Activated T-helper 17 cell treated with anti-CD3 and anti-CD28 coated beads, Interleukin-2, amount 50 U/mL, for 72 hours (primary cell): ENCODE measurements around the gene CANT1. TPM values are rescaled to one million over a fixed set of nuclear protein-coding genes. Genes with fewer than 3 reads are reported as not detected.
A peak's percentile ranks its signal among the peaks of the same experiment; 100 is the strongest.
"Not testable (repeated sequence)": the region's sequence is repeated elsewhere in the genome, so short reads cannot be mapped to it uniquely, and the experiment has no call there.

Experiments used
- ATAC-seq: fragments of 150-1000 bp; cut with Tn5 transposase; replicated peaks from 2 replicates; pipeline ENCODE4 v1.10.0; 2021; ENCODE audit warnings: mild to moderate bottlenecking, moderate library complexity
- H3K27ac Mint-ChIP-seq: one replicate; pipeline ENCODE4 v1.8.0; 2022; ENCODE audit warnings: mixed read lengths
- H3K27me3 Mint-ChIP-seq: one replicate; pipeline ENCODE4 v1.8.0; 2022; ENCODE audit warnings: mixed read lengths
- H3K36me3 Mint-ChIP-seq: one replicate; pipeline ENCODE4 v1.8.0; 2022; ENCODE audit warnings: low read depth, mild to moderate bottlenecking, mixed read lengths
- H3K4me1 Mint-ChIP-seq: one replicate; pipeline ENCODE4 v1.8.0; 2022; ENCODE audit warnings: mixed read lengths
- H3K4me3 Mint-ChIP-seq: one replicate; pipeline ENCODE4 v1.8.0; 2022; ENCODE audit warnings: mild to moderate bottlenecking, mixed read lengths
- H3K9me3 Mint-ChIP-seq: one replicate; pipeline ENCODE4 v1.8.0; 2022; ENCODE audit warnings: mixed read lengths
- total RNA-seq, 2 donors: library from RNA; stranded (reverse); gene quantifications; one replicate each; pipeline ENCODE4 v1.2.3, GENCODE V29; 2022

The CANT1 gene
- total RNA-seq, 2 donors from 2014 or later: 67.8 to 73.8 TPM

- no peak for ATAC-seq
- Mint-ChIP-seq H3K4me3 (no peak overlapping the region), H3K27me3 (no peaks in the 10 kb centered on the region), H3K27ac (no peak overlapping the region), H3K4me1 (no peaks in the 10 kb centered on the region), H3K36me3 (no peaks in the 10 kb centered on the region), H3K9me3 (peaks cover 5% of the 10 kb centered on the region)
These were observed 56.9 kb downstream of the CANT1 start for GRCh38 chr17:78952706-78953105.

GRCh38 chr17:78951967-78952551 is 57.5 kb downstream of the CANT1 start:
- ATAC-seq: no peak
- H3K4me1 Mint-ChIP-seq: no peaks in the 10 kb centered on the region

GRCh38 chr17:78950870-78951269 is 58.7 kb downstream of the CANT1 start:
- ATAC-seq: no peak
- no peak overlapping the region for H3K27ac Mint-ChIP-seq

More at GRCh38 chr17:78951967-78952551, 57.5 kb downstream of the CANT1 start:
- no peaks in the 10 kb centered on the region for H3K36me3 Mint-ChIP-seq
- no peak overlapping the region for H3K27ac Mint-ChIP-seq
- peaks cover 5% of the 10 kb centered on the region for H3K9me3 Mint-ChIP-seq
- H3K27me3 Mint-ChIP-seq: no peaks in the 10 kb centered on the region
- H3K4me3 Mint-ChIP-seq: no peak overlapping the region

GRCh38 chr17:78947235-78948149 is 62.1 kb downstream of the CANT1 start:
- no peaks in the 10 kb centered on the region for H3K36me3 Mint-ChIP-seq
- ATAC-seq: peak; percentile 42
- H3K27me3 Mint-ChIP-seq: peaks cover 7% of the 10 kb centered on the region
- peaks cover 5% of the 10 kb centered on the region for H3K9me3 Mint-ChIP-seq
- H3K4me3 Mint-ChIP-seq: no peak overlapping the region
- no peak overlapping the region for H3K27ac Mint-ChIP-seq
- H3K4me1 Mint-ChIP-seq: no peaks in the 10 kb centered on the region

More at GRCh38 chr17:78950870-78951269, 58.7 kb downstream of the CANT1 start:
- H3K36me3 Mint-ChIP-seq: no peaks in the 10 kb centered on the region
- no peaks in the 10 kb centered on the region for H3K4me1 Mint-ChIP-seq
- H3K27me3 Mint-ChIP-seq: no peaks in the 10 kb centered on the region
- H3K4me3 Mint-ChIP-seq: no peak overlapping the region
- peaks cover 5% of the 10 kb centered on the region for H3K9me3 Mint-ChIP-seq

GRCh38 chr17:78946631-78947030 is 62.9 kb downstream of the CANT1 start:
- no peak for ATAC-seq
- no peak overlapping the region for H3K4me3 Mint-ChIP-seq

GRCh38 chr17:78946131-78946530 is 63.4 kb downstream of the CANT1 start:
- ATAC-seq: no peak
- Mint-ChIP-seq H3K9me3 (peaks cover 5% of the 10 kb centered on the region), H3K4me3 (no peak overlapping the region), H3K36me3 (no peaks in the 10 kb centered on the region), H3K4me1 (no peaks in the 10 kb centered on the region), H3K27ac (no peak overlapping the region), H3K27me3 (peaks cover 7% of the 10 kb centered on the region)

More at GRCh38 chr17:78946631-78947030, 62.9 kb downstream of the CANT1 start:
- no peak overlapping the region for H3K27ac Mint-ChIP-seq
- H3K4me1 Mint-ChIP-seq: no peaks in the 10 kb centered on the region
- H3K9me3 Mint-ChIP-seq: peaks cover 5% of the 10 kb centered on the region
- H3K27me3 Mint-ChIP-seq: peaks cover 7% of the 10 kb centered on the region
- no peaks in the 10 kb centered on the region for H3K36me3 Mint-ChIP-seq

- H3K27ac Mint-ChIP-seq, H3K4me1 Mint-ChIP-seq, H3K36me3 Mint-ChIP-seq, H3K4me3 Mint-ChIP-seq, H3K27me3 Mint-ChIP-seq, H3K9me3 Mint-ChIP-seq, ATAC-seq: not testable (repeated sequence)
These were observed 64.1 kb downstream of the CANT1 start for GRCh38 chr17:78945455-78945854.

GRCh38 chr17:78944956-78945355 is 64.6 kb downstream of the CANT1 start:
- no peaks in the 10 kb centered on the region for H3K9me3 Mint-ChIP-seq

GRCh38 chr17:78944026-78944425 is 65.5 kb downstream of the CANT1 start:
- Mint-ChIP-seq H3K27ac (no peak overlapping the region), H3K9me3 (no peaks in the 10 kb centered on the region), H3K4me1 (no peaks in the 10 kb centered on the region), H3K36me3 (no peaks in the 10 kb centered on the region), H3K27me3 (peaks cover 7% of the 10 kb centered on the region), H3K4me3 (no peak overlapping the region)
- no peak for ATAC-seq

More at GRCh38 chr17:78944956-78945355, 64.6 kb downstream of the CANT1 start:
- H3K4me1 Mint-ChIP-seq: no peaks in the 10 kb centered on the region
- peaks cover 7% of the 10 kb centered on the region for H3K27me3 Mint-ChIP-seq
- ATAC-seq: no peak
- H3K4me3 Mint-ChIP-seq: no peak overlapping the region
- no peaks in the 10 kb centered on the region for H3K36me3 Mint-ChIP-seq
- H3K27ac Mint-ChIP-seq: no peak overlapping the region

Other genes with a start within 250 kb of the CANT1 start
- 100 to 1,000 TPM; 173 to 195 TPM for gene CYTH1, start 227.5 kb downstream of the CANT1 start, total RNA-seq
- 100 to 1,000 TPM in 1 of 2 donors, 10 to 100 TPM in 1; 95.3 to 139 TPM for gene USP36, start 168.9 kb downstream of the CANT1 start, total RNA-seq
- gene CEP295NL, start 106.6 kb downstream of the CANT1 start, total RNA-seq: not detected
- under 1 TPM; 0.74 to 0.86 TPM for gene TIMP2, start 84.4 kb downstream of the CANT1 start, total RNA-seq
- gene LGALS3BP, start 29.8 kb downstream of the CANT1 start, total RNA-seq: 10 to 100 TPM; 44.8 to 48.2 TPM
- not detected for gene C1QTNF1, start 14.4 kb upstream of the CANT1 start, total RNA-seq
- gene ENGASE, start 65.1 kb upstream of the CANT1 start, total RNA-seq: 10 to 100 TPM; 26.9 to 30.2 TPM